Measurements from ENCODE around the gene PTPN14.

- TF ChIP-seq PATZ1 (CRISPR knock-in tag; IDR thresholded peaks at IDR 0.05; ENCODE audit: borderline replicate concordance) (no peak), ESRRG (CRISPR knock-in tag; IDR thresholded peaks at IDR 0.05) (no peak), ZNF70 (CRISPR knock-in tag; IDR thresholded peaks at IDR 0.05) (no peak), RARB (CRISPR knock-in tag; IDR thresholded peaks at IDR 0.05) (no peak), ZFP30 (CRISPR knock-in tag; IDR thresholded peaks at IDR 0.05) (no peak), ZNF565 (CRISPR knock-in tag; conservative IDR thresholded peaks at IDR 0.05; ENCODE audit: low read depth) (no peak), CREB5 (CRISPR knock-in tag; IDR thresholded peaks at IDR 0.05; ENCODE audit: low read depth) (no peak), BACH2 (CRISPR knock-in tag; IDR thresholded peaks at IDR 0.05; ENCODE audit: borderline replicate concordance) (no peak), ZFP3 (CRISPR knock-in tag; IDR thresholded peaks at IDR 0.05) (no peak), ARNTL (CRISPR knock-in tag; IDR thresholded peaks at IDR 0.05; ENCODE audit: borderline replicate concordance, low read depth) (no peak), TOX (CRISPR knock-in tag; IDR thresholded peaks at IDR 0.05; ENCODE audit: borderline replicate concordance) (no peak)
Measured at GRCh38 chr1:214471458-214471857, 79.9 kb downstream of the PTPN14 start.

Measured in SK-N-SH treated with all-trans-retinoic acid at 6 μM for 48 hours (cell line).